ENCODE measurements around the gene ECI2. TPM values are rescaled to one million over a fixed set of nuclear protein-coding genes. Genes with fewer than 3 reads are reported as not detected.

The ECI2 gene
- total and polyA plus RNA-seq, 2 of the 13 experiments (the other 11 are each of a cell fraction or from before 2014, with no cell fraction given): 78.5 to 228 TPM

DNA sequence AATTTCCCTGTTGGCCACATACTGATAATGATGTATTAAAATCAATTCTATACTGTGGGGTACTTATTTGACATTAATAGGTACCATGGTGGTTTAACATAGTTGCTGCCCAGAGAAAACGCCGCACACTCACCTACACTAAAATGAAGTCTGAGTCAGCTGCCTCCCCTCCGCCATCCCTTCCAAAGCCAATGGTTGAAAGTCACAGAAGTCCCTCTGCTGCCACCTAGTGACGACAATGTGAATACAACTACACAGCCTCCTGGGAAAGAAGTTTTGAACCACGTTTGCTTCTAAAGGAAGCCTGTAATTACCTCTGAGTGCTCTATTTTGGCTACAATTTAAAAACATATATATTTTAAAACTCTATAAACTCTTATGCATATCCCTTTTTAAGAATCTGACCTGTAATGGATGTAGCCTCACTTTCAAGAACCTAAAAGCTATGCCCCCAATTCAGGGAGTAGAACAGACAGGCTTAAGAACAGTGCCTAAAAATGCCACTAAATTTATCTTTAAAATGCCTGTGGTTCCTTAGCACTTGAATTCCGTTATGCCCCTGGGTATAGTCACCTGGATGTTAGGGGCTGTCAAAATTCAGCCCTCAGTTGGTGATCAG, 20.6 kb upstream of the ECI2 start:
- Histone ChIP-seq H3K27me3 (ENCODE audit: control insufficient read depth in 1 of 2, insufficient read depth in 2 of 2, low read length in 2 of 2) (peaks cover 2 to 24% of the 10 kb centered on the region in 2 experiments; a peak in 3 of 5 replicates), H4K20me1 (ENCODE audit: insufficient read depth, low read length) (no peaks in the 10 kb centered on the region), H3K79me2 (ENCODE audit: insufficient read depth, low read length) (no peaks in the 10 kb centered on the region), H3K9ac (ENCODE audit: insufficient read depth, low read depth, low read length) (no peak overlapping the region), H3K9me3 (ENCODE audit: low read length) (no peaks in the 10 kb centered on the region), H3K4me3 (replicated peaks in 1 of 3; ENCODE audit: insufficient read depth in 1 of 3, low read depth in 2 of 3, low read length in 3 of 3) (no peak overlapping the region), H3K4me1 (ENCODE audit: insufficient read depth, low read length) (peaks cover 5% of the 10 kb centered on the region; the same call in 1 of the 2 replicates), H2AFZ (ENCODE audit: low read length) (no peak overlapping the region), H3K36me3 (replicated peaks in 1 of 2; ENCODE audit: control insufficient read depth in 1 of 2, insufficient read depth in 2 of 2, low read length in 2 of 2) (no peaks in the 10 kb centered on the region), H3K4me2 (ENCODE audit: low read depth, low read length) (peak overlapping the region; percentile 37; the same call in 1 of the 2 replicates), H3K27ac (ENCODE audit: extremely low read length, insufficient read depth, low read length) (no peak overlapping the region)
- ATAC-seq (peak; percentile 95), FAIRE-seq (peak; percentile 93), DNase-seq (ENCODE audit: low spot score) (peak; percentile 84)
- no TSS peak for BruUV-seq (replicated peaks)
- intact Hi-C loops (cut with micrococcal nuclease; ENCODE audit: unreplicated experiment): loop anchor here (1.0 kb wide), 2 partner anchors 30 to 101 kb away; no protein-coding TSS in a partner anchor
- in situ Hi-C loops (cut with HindIII; ENCODE audit: extremely low pct_ligation_motif_present, low pct_unique_long_range_greater_than_20kb): loop anchor here (5.0 kb wide), 1 partner anchor 99 kb away; no protein-coding TSS in a partner anchor
- POLR2A ChIA-PET: interaction anchor here (1.0 kb wide), 1 partner anchor 20 kb away, joined by 3 read pairs; the partner anchor contains the start of gene ECI2
- CTCF ChIA-PET (ENCODE audit: low intra/inter-chr PET ratio, low total read pairs): interaction anchor here (0.8 to 3.1 kb wide), 4 partner anchors 30 to 133 kb away, joined by 3 to 44 read pairs (median 18); no protein-coding TSS in a partner anchor
- 4% methylated on average over 6 of the region's 6 CpGs for WGBS (ENCODE audit: low lambda C conversion rate)
- TF ChIP-seq RFX3 (CRISPR knock-in tag; IDR thresholded peaks at IDR 0.05) (no peak), ZNF17 (CRISPR knock-in tag; IDR thresholded peaks at IDR 0.05) (no peak), HOXA3 (CRISPR knock-in tag; IDR thresholded peaks at IDR 0.05) (no peak; the same call in 1 of the 2 replicates), NFE2L2 (IDR thresholded peaks at IDR 0.05; ENCODE audit: low read length) (0 out of 2 replicates have a peak, but pooled peaks have one; percentile 9), ZNF253 (CRISPR knock-in tag; IDR thresholded peaks at IDR 0.05; ENCODE audit: borderline replicate concordance) (no peak), NFE2 (CRISPR knock-in tag; IDR thresholded peaks at IDR 0.05) (no peak), HNRNPLL (IDR thresholded peaks at IDR 0.05; ENCODE audit: low read depth, low read length, poor library complexity, severe bottlenecking) (no peak), MAZ (IDR thresholded peaks at IDR 0.05; ENCODE audit: borderline replicate concordance, low read depth, low read length) (no peak), MAZ (CRISPR knock-in tag; IDR thresholded peaks at IDR 0.05; ENCODE audit: low read depth) (no peak), ZNF746 (CRISPR knock-in tag; IDR thresholded peaks at IDR 0.05) (no peak), STAG1 (CRISPR knock-in tag; IDR thresholded peaks at IDR 0.05) (peak; percentile 95), FOXC1 (CRISPR knock-in tag; IDR thresholded peaks at IDR 0.05; ENCODE audit: borderline replicate concordance) (no peak), SAP130 (CRISPR knock-in tag; IDR thresholded peaks at IDR 0.05; ENCODE audit: low read depth) (peak; percentile 36), ZNF333 (CRISPR knock-in tag; IDR thresholded peaks at IDR 0.05; ENCODE audit: borderline replicate concordance) (no peak), ZNF34 (CRISPR knock-in tag; IDR thresholded peaks at IDR 0.05; ENCODE audit: borderline replicate concordance) (no peak), FOXM1 (CRISPR knock-in tag; IDR thresholded peaks at IDR 0.05) (no peak), ZNF546 (CRISPR knock-in tag; conservative IDR thresholded peaks at IDR 0.05) (no peak), ZNF766 (CRISPR knock-in tag; IDR thresholded peaks at IDR 0.05; ENCODE audit: borderline replicate concordance) (no peak)
- TF ChIP-seq, protein P1, sequence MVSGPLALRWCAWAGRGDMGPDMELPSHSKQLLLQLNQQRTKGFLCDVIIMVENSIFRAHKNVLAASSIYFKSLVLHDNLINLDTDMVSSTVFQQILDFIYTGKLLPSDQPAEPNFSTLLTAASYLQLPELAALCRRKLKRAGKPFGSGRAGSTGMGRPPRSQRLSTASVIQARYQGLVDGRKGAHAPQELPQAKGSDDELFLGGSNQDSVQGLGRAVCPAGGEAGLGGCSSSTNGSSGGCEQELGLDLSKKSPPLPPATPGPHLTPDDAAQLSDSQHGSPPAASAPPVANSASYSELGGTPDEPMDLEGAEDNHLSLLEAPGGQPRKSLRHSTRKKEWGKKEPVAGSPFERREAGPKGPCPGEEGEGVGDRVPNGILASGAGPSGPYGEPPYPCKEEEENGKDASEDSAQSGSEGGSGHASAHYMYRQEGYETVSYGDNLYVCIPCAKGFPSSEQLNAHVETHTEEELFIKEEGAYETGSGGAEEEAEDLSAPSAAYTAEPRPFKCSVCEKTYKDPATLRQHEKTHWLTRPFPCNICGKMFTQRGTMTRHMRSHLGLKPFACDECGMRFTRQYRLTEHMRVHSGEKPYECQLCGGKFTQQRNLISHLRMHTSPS (CRISPR knock-in tag; IDR thresholded peaks at IDR 0.05; ENCODE audit: low read depth): no peak
- TF ChIP-seq, protein P2, sequence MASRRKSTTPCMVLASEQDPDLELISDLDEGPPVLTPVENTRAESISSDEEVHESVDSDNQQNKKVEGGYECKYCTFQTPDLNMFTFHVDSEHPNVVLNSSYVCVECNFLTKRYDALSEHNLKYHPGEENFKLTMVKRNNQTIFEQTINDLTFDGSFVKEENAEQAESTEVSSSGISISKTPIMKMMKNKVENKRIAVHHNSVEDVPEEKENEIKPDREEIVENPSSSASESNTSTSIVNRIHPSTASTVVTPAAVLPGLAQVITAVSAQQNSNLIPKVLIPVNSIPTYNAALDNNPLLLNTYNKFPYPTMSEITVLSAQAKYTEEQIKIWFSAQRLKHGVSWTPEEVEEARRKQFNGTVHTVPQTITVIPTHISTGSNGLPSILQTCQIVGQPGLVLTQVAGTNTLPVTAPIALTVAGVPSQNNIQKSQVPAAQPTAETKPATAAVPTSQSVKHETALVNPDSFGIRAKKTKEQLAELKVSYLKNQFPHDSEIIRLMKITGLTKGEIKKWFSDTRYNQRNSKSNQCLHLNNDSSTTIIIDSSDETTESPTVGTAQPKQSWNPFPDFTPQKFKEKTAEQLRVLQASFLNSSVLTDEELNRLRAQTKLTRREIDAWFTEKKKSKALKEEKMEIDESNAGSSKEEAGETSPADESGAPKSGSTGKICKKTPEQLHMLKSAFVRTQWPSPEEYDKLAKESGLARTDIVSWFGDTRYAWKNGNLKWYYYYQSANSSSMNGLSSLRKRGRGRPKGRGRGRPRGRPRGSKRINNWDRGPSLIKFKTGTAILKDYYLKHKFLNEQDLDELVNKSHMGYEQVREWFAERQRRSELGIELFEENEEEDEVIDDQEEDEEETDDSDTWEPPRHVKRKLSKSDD (CRISPR knock-in tag; IDR thresholded peaks at IDR 0.05; ENCODE audit: low read depth): no peak
- TF ChIP-seq, protein P3, sequence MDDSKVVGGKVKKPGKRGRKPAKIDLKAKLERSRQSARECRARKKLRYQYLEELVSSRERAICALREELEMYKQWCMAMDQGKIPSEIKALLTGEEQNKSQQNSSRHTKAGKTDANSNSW (CRISPR knock-in tag; IDR thresholded peaks at IDR 0.05; ENCODE audit: borderline replicate concordance): no peak

All from HepG2 (cell line).